Measurements from ENCODE around the gene CNTN1. TPM values are rescaled to one million over a fixed set of nuclear protein-coding genes. Genes with fewer than 3 reads are reported as not detected.

CNTN1 gene
- total and polyA plus RNA-seq, 9 donors: 21.8 to 123 (median 44.1) TPM

DNA sequence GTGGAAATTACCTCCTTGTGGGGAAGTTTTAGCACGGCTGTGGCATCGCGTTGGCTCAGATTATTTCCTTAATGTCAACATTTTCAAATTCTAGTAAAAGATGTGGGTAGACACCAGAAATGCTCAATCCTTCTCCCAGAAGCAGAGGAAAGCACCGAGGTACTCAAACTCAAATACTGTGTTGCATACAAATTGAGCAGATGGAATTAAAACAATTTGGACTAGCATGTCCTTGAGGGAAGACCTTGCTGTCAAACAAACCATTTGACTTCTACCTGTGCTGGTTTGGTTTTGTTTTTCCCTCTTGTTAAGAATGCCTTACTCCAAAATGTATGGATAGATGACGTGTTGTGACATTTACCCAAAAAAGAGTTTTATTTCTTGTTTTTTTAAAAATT, 136.4 kb downstream of the CNTN1 start:
- Histone ChIP-seq H3K27ac (no peak overlapping the region), H3K36me3 (no peaks in the 10 kb centered on the region)
- WGBS, 3 donors: 56 to 74% (median 74%) methylated on average over 5 of the region's 5 CpGs

DNA sequence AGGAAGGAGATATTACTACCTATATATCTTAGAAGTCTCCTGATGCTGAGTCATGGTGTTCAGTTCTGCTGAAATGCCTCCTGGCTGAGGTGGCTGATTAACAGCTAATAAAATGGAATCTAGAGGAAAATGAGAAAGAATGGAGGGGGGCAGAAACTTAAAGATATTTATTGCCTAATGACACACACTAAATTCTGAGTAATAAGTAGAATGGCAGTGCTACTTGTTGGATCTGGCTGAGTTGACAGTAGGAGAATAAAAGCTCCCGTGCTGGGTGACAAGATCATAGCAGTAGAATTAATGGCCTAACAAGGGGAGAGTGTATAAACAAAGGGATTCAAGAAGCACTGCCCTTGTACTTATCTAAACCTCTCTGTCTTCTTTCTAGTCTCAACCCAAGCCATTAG, 137.5 kb downstream of the CNTN1 start:
- H3K9me3 ChIP-seq: no peaks in the 10 kb centered on the region
- H3K36me3 ChIP-seq: no peaks in the 10 kb centered on the region
- intact Hi-C loops (cut with DNase I): no loop called here
- no peak for DNase-seq
- H3K27me3 ChIP-seq: no peaks in the 10 kb centered on the region
- H3K4me3 ChIP-seq: no peak overlapping the region
- H3K27ac ChIP-seq: no peak overlapping the region
- 55 to 85% (median 81%) methylated on average over 1 of the region's 1 CpG for WGBS, 3 donors
- H3K4me1 ChIP-seq (ENCODE audit: insufficient read depth): no peaks in the 10 kb centered on the region
- TF ChIP-seq, protein P1, sequence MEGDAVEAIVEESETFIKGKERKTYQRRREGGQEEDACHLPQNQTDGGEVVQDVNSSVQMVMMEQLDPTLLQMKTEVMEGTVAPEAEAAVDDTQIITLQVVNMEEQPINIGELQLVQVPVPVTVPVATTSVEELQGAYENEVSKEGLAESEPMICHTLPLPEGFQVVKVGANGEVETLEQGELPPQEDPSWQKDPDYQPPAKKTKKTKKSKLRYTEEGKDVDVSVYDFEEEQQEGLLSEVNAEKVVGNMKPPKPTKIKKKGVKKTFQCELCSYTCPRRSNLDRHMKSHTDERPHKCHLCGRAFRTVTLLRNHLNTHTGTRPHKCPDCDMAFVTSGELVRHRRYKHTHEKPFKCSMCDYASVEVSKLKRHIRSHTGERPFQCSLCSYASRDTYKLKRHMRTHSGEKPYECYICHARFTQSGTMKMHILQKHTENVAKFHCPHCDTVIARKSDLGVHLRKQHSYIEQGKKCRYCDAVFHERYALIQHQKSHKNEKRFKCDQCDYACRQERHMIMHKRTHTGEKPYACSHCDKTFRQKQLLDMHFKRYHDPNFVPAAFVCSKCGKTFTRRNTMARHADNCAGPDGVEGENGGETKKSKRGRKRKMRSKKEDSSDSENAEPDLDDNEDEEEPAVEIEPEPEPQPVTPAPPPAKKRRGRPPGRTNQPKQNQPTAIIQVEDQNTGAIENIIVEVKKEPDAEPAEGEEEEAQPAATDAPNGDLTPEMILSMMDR (IDR thresholded peaks at IDR 0.05): no peak
- no peak for TF ChIP-seq POLR2A (IDR thresholded peaks at IDR 0.05)
- no peak for TF ChIP-seq EP300 (IDR thresholded peaks at IDR 0.05)

More for the DNA sequence above, 136.4 kb downstream of the CNTN1 start:
- TF ChIP-seq POLR2A (IDR thresholded peaks at IDR 0.05) (no peak), EP300 (IDR thresholded peaks at IDR 0.05) (no peak)
- TF ChIP-seq, protein P1 (IDR thresholded peaks at IDR 0.05): no peak
- H3K9me3 ChIP-seq: no peaks in the 10 kb centered on the region
- no peak overlapping the region for H3K4me3 ChIP-seq
- DNase-seq: no peak
- H3K27me3 ChIP-seq: no peaks in the 10 kb centered on the region
- intact Hi-C loops (cut with DNase I): no loop called here
- no peaks in the 10 kb centered on the region for H3K4me1 ChIP-seq (ENCODE audit: insufficient read depth)

DNA sequence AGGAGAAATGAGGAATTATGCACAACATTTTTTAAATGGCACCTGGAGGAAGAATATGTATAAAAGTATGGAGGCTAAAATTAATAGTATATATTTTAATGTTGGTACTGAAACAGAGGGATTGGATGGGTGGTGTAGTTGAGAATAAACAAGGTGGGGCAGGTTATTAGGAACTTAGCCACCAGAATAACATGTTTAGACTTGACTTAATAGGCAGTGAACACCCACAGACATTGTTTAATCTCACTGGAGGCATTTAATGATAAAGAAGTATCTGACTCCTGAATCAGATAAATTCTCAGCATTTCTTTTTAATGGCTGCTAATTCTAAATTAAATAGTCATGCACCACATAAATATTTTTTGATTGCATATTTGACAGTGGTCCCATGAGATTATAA, 139.7 kb downstream of the CNTN1 start:
- intact Hi-C loops (cut with DNase I): no loop called here
- no peaks in the 10 kb centered on the region for H3K27me3 ChIP-seq
- no peaks in the 10 kb centered on the region for H3K4me1 ChIP-seq (ENCODE audit: insufficient read depth)
- no peak overlapping the region for H3K27ac ChIP-seq
- DNase-seq: no peak
- H3K4me3 ChIP-seq: no peak overlapping the region
- no peaks in the 10 kb centered on the region for H3K36me3 ChIP-seq
- TF ChIP-seq POLR2A (IDR thresholded peaks at IDR 0.05) (no peak), EP300 (IDR thresholded peaks at IDR 0.05) (no peak)
- TF ChIP-seq, protein P1 (IDR thresholded peaks at IDR 0.05): no peak
- H3K9me3 ChIP-seq: no peaks in the 10 kb centered on the region

DNA sequence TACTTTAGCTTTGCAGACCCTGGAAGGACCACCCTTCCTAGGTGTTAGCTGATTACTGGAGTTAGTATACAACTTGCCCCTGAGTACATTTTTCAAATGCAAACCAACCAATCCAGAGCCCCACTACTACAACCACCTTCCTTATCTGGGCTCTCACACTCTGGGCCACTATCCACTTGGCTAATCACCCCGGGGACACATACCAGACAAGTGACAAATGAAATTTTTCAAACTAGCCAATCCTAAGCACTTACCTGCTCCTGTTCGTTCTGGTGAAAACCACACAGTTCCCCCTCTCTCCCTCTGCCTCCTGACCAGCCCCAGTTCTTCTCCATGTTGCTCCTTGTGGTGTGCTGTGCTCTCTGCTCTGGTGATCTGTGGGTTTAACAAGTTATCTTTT, 140.4 kb downstream of the CNTN1 start:
- WGBS, 3 donors: 89 to 93% (median 92%) methylated on average over 2 of the region's 2 CpGs

More for the DNA sequence above, 140.4 kb downstream of the CNTN1 start:
- no peaks in the 10 kb centered on the region for H3K36me3 ChIP-seq
- no peak for DNase-seq
- H3K4me1 ChIP-seq (ENCODE audit: insufficient read depth): no peaks in the 10 kb centered on the region
- no peaks in the 10 kb centered on the region for H3K9me3 ChIP-seq
- TF ChIP-seq, protein P1 (IDR thresholded peaks at IDR 0.05): no peak
- TF ChIP-seq EP300 (IDR thresholded peaks at IDR 0.05) (no peak), POLR2A (IDR thresholded peaks at IDR 0.05) (no peak)
- no peak overlapping the region for H3K4me3 ChIP-seq
- H3K27ac ChIP-seq: no peak overlapping the region
- no peaks in the 10 kb centered on the region for H3K27me3 ChIP-seq
- intact Hi-C loops (cut with DNase I): no loop called here

All from ovary (tissue), 9 donors.